ENCODE measurements around the gene SLC27A4. TPM values are rescaled to one million over a fixed set of nuclear protein-coding genes. Genes with fewer than 3 reads are reported as not detected.

SLC27A4 gene
- total RNA-seq, 2 experiments from 2014 or later, result 10.5 to 11.2 TPM

- no peaks in the 10 kb centered on the region for H3K4me1 Mint-ChIP-seq (ENCODE audit: low read depth)
- no peak for TF ChIP-seq CTCF (IDR thresholded peaks at IDR 0.05)
- ATAC-seq, result no peak
- intact Hi-C loops (cut with micrococcal nuclease), result no loop called here
- no peak overlapping the region for H3K4me3 Mint-ChIP-seq
- H3K36me3 Mint-ChIP-seq (ENCODE audit: low read depth), result peaks cover 23% of the 10 kb centered on the region
- no peak for DNase-seq
- no peaks in the 10 kb centered on the region for H3K27me3 Mint-ChIP-seq
- no peak overlapping the region for H3K27ac Mint-ChIP-seq
- CTCF ChIA-PET, result no interaction called here
- POLR2A ChIA-PET, result interaction anchor here (1.3 kb wide), 1 partner anchor 10 kb away, joined by 3 read pairs; no protein-coding TSS in a partner anchor
- H3K9me3 Mint-ChIP-seq, result no peaks in the 10 kb centered on the region
These were observed 45.5 kb downstream of the SLC27A4 start for GRCh38 chr9:128385496-128386460.

GRCh38 chr9:128388150-128388549 lies 47.8 kb downstream of the SLC27A4 start:
- no peak for TF ChIP-seq CTCF (IDR thresholded peaks at IDR 0.05)
- no peaks in the 10 kb centered on the region for H3K4me1 Mint-ChIP-seq (ENCODE audit: low read depth)
- H3K4me3 Mint-ChIP-seq, result no peak overlapping the region
- DNase-seq, result no peak
- CTCF ChIA-PET, result no interaction called here
- no peak overlapping the region for H3K27ac Mint-ChIP-seq
- no peak for ATAC-seq
- intact Hi-C loops (cut with micrococcal nuclease), result no loop called here
- no peaks in the 10 kb centered on the region for H3K9me3 Mint-ChIP-seq
- peaks cover 30% of the 10 kb centered on the region for H3K36me3 Mint-ChIP-seq (ENCODE audit: low read depth)
- H3K27me3 Mint-ChIP-seq, result no peaks in the 10 kb centered on the region
- POLR2A ChIA-PET, result no interaction called here

GRCh38 chr9:128389395-128390149 lies 49.2 kb downstream of the SLC27A4 start:
- Mint-ChIP-seq H3K9me3 (no peaks in the 10 kb centered on the region), H3K27me3 (no peaks in the 10 kb centered on the region), H3K36me3 (ENCODE audit: low read depth) (peaks cover 35% of the 10 kb centered on the region), H3K27ac (no peak overlapping the region), H3K4me1 (ENCODE audit: low read depth) (no peaks in the 10 kb centered on the region), H3K4me3 (no peak overlapping the region)
- intact Hi-C loops (cut with micrococcal nuclease), result no loop called here
- no peak for TF ChIP-seq CTCF (IDR thresholded peaks at IDR 0.05)
- CTCF ChIA-PET, result interaction anchor here (1.1 kb wide), 1 partner anchor 49 kb away, joined by 3 read pairs; no protein-coding TSS in a partner anchor
- ATAC-seq (no peak), DNase-seq (no peak)
- POLR2A ChIA-PET, result interaction anchor here (1.0 kb wide), 1 partner anchor 19 kb away, joined by 3 read pairs; the partner anchor contains the start of gene URM1

- ATAC-seq, result no peak
- no peaks in the 10 kb centered on the region for H3K9me3 Mint-ChIP-seq
- intact Hi-C loops (cut with micrococcal nuclease), result no loop called here
- ChIA-PET CTCF (interaction anchor here (1.1 kb wide), 1 partner anchor 48 kb away, joined by 3 read pairs; no protein-coding TSS in a partner anchor), POLR2A (no interaction called here)
- no peaks in the 10 kb centered on the region for H3K4me1 Mint-ChIP-seq (ENCODE audit: low read depth)
- no peak for DNase-seq
- H3K27me3 Mint-ChIP-seq, result no peaks in the 10 kb centered on the region
- H3K4me3 Mint-ChIP-seq, result no peak overlapping the region
- no peak overlapping the region for H3K27ac Mint-ChIP-seq
- TF ChIP-seq CTCF (IDR thresholded peaks at IDR 0.05), result no peak
- H3K36me3 Mint-ChIP-seq (ENCODE audit: low read depth), result peaks cover 31% of the 10 kb centered on the region
These were observed 50.0 kb downstream of the SLC27A4 start for GRCh38 chr9:128390150-128390812.

Data from activated CD8-positive, alpha-beta T cell treated with anti-CD3 and anti-CD28 coated beads for 36 hours (primary cell).